GM12878 (cell line): ENCODE data around the gene PLEKHA1.

Experiments
- BACH1 ChIP-seq: fragments of 450-650 bp; IDR thresholded peaks from 2 replicates; pipeline ENCODE4 v1.6.1; 2017; ENCODE audit warnings: mild to moderate bottlenecking, borderline replicate concordance
- DPF2 ChIP-seq: fragments of 450-650 bp; IDR thresholded peaks from 2 replicates; pipeline ENCODE4 v1.6.1; 2017; ENCODE audit warnings: mild to moderate bottlenecking
- POLR2A ChIP-seq: IDR thresholded peaks from 2 replicates; pipeline ENCODE4 v1.6.1; 2011; ENCODE audit warnings: low read depth, mild to moderate bottlenecking, low read length
- SMC3 ChIP-seq: IDR thresholded peaks from 2 replicates; pipeline ENCODE4 v1.6.1; 2011; ENCODE audit warnings: low read length, improper control_type of control experiment, borderline replicate concordance
- SPI1 ChIP-seq: IDR thresholded peaks from 2 replicates; pipeline ENCODE4 v1.6.1; 2011; ENCODE audit warnings: low read depth, mild to moderate bottlenecking, low read length, moderate library complexity, borderline replicate concordance; ENCODE audit not compliant: insufficient read depth
- SUPT20H ChIP-seq: IDR thresholded peaks from 2 replicates; pipeline ENCODE4 v1.6.1; 2011; ENCODE audit warnings: low read depth, mild to moderate bottlenecking, low read length, moderate library complexity, borderline replicate concordance; ENCODE audit not compliant: control insufficient read depth
- TARDBP ChIP-seq: IDR thresholded peaks from 2 replicates; pipeline ENCODE4 v1.6.1; 2016; ENCODE audit warnings: borderline replicate concordance
- TF ChIP-seq, protein P1 (sequence below), 3 experiments: IDR thresholded peaks in 2 of 3; conservative IDR thresholded peaks in 1 of 3; 2 replicates each; pipeline ENCODE4 v1.5.1; 2011; ENCODE audit warnings: low read depth in 3 of 3, low read length in 3 of 3, mild to moderate bottlenecking in 3 of 3, control low read depth in 2 of 3, moderate library complexity in 2 of 3, inconsistent platforms in 1 of 3, mixed read lengths in 1 of 3; ENCODE audit not compliant: control insufficient read depth in 2 of 3, insufficient read depth in 1 of 3; ENCODE audit errors: extremely low read depth in 1 of 3
- TF ChIP-seq, protein P2 (sequence below): IDR thresholded peaks from 2 replicates; pipeline ENCODE4 v1.6.1; 2012; ENCODE audit warnings: mild to moderate bottlenecking, low read depth, low read length
- TF ChIP-seq, protein P3 (sequence below): fragments of 450-650 bp; IDR thresholded peaks from 2 replicates; pipeline ENCODE4 v1.6.1; 2017; ENCODE audit warnings: mild to moderate bottlenecking, low read depth, inconsistent platforms; ENCODE audit not compliant: poor library complexity, severe bottlenecking

DNA sequence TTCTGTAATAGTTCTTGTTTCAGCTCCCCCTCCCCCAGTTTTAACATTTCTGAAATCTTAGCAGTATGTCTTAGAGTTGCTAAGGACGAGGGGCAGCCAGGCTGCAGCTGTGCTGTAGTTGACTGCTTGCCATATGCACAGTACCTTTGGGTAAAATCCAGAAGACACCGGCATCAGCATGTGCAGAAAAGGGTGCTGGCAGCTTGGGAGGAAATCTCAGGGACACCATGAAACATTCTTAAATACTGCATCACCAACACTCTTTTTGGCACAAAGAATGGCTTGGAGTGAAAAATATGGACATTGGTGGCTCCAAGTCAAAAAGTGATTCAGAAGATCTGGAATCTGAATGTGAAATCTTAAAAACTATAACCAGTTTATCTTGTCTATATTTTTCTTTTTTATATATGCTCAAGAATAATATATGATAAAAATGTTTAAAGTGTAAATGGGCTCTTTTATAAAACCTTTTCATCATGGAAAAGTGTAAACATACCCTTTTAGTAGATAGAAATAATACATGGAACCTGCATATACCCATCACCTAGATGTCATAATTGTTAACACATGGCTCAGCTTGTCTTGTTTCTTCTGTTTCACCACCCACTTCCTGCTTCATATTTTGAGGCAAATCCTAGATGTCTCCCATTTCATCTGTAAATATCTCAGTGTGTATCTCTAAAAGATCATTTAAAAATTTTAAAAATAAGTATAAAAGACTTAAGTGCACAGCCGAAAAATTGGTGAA, 45.5 kb downstream of the PLEKHA1 start:
- TF ChIP-seq, protein P1, sequence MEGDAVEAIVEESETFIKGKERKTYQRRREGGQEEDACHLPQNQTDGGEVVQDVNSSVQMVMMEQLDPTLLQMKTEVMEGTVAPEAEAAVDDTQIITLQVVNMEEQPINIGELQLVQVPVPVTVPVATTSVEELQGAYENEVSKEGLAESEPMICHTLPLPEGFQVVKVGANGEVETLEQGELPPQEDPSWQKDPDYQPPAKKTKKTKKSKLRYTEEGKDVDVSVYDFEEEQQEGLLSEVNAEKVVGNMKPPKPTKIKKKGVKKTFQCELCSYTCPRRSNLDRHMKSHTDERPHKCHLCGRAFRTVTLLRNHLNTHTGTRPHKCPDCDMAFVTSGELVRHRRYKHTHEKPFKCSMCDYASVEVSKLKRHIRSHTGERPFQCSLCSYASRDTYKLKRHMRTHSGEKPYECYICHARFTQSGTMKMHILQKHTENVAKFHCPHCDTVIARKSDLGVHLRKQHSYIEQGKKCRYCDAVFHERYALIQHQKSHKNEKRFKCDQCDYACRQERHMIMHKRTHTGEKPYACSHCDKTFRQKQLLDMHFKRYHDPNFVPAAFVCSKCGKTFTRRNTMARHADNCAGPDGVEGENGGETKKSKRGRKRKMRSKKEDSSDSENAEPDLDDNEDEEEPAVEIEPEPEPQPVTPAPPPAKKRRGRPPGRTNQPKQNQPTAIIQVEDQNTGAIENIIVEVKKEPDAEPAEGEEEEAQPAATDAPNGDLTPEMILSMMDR (IDR thresholded peaks at IDR 0.05 in 2 of 3, conservative IDR thresholded peaks at IDR 0.05 in 1 of 3; ENCODE audit: control insufficient read depth in 2 of 3, extremely low read depth in 1 of 3, insufficient read depth in 1 of 3, low read depth in 3 of 3, low read length in 3 of 3), result no peak
- TF ChIP-seq, protein P2, sequence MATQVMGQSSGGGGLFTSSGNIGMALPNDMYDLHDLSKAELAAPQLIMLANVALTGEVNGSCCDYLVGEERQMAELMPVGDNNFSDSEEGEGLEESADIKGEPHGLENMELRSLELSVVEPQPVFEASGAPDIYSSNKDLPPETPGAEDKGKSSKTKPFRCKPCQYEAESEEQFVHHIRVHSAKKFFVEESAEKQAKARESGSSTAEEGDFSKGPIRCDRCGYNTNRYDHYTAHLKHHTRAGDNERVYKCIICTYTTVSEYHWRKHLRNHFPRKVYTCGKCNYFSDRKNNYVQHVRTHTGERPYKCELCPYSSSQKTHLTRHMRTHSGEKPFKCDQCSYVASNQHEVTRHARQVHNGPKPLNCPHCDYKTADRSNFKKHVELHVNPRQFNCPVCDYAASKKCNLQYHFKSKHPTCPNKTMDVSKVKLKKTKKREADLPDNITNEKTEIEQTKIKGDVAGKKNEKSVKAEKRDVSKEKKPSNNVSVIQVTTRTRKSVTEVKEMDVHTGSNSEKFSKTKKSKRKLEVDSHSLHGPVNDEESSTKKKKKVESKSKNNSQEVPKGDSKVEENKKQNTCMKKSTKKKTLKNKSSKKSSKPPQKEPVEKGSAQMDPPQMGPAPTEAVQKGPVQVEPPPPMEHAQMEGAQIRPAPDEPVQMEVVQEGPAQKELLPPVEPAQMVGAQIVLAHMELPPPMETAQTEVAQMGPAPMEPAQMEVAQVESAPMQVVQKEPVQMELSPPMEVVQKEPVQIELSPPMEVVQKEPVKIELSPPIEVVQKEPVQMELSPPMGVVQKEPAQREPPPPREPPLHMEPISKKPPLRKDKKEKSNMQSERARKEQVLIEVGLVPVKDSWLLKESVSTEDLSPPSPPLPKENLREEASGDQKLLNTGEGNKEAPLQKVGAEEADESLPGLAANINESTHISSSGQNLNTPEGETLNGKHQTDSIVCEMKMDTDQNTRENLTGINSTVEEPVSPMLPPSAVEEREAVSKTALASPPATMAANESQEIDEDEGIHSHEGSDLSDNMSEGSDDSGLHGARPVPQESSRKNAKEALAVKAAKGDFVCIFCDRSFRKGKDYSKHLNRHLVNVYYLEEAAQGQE, result no peak
- TF ChIP-seq POLR2A (no peak), SUPT20H (no peak), SPI1 (no peak), DPF2 (no peak), TARDBP (no peak), BACH1 (no peak), SMC3 (no peak)
- TF ChIP-seq, protein P3, sequence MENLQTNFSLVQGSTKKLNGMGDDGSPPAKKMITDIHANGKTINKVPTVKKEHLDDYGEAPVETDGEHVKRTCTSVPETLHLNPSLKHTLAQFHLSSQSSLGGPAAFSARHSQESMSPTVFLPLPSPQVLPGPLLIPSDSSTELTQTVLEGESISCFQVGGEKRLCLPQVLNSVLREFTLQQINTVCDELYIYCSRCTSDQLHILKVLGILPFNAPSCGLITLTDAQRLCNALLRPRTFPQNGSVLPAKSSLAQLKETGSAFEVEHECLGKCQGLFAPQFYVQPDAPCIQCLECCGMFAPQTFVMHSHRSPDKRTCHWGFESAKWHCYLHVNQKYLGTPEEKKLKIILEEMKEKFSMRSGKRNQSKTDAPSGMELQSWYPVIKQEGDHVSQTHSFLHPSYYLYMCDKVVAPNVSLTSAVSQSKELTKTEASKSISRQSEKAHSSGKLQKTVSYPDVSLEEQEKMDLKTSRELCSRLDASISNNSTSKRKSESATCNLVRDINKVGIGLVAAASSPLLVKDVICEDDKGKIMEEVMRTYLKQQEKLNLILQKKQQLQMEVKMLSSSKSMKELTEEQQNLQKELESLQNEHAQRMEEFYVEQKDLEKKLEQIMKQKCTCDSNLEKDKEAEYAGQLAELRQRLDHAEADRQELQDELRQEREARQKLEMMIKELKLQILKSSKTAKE, result no peak
